BLaER1 (cell line): ENCODE measurements around the gene CDX1.

Experiments used
- H3K27ac ChIP-seq: shearing (Covaris generic); formaldehyde crosslinking; 2 replicates; pipeline ENCODE4 v1.8.1; 2022
- H3K27me3 ChIP-seq: shearing (Covaris generic); formaldehyde crosslinking; 2 replicates; pipeline ENCODE4 v1.8.1; 2022
- H3K36me3 ChIP-seq: shearing (Covaris generic); formaldehyde crosslinking; 2 replicates; pipeline ENCODE4 v1.8.1; 2022
- H3K4me1 ChIP-seq: shearing (Covaris generic); formaldehyde crosslinking; 2 replicates; pipeline ENCODE4 v1.8.1; 2022
- H3K4me2 ChIP-seq: shearing (Covaris generic); formaldehyde crosslinking; 2 replicates; pipeline ENCODE4 v1.8.1; 2022
- H3K4me3 ChIP-seq: shearing (Covaris generic); formaldehyde crosslinking; 2 replicates; pipeline ENCODE4 v1.8.1; 2022
- H3K9ac ChIP-seq: shearing (Covaris generic); formaldehyde crosslinking; 2 replicates; pipeline ENCODE4 v1.8.1; 2022
- H3K9me3 ChIP-seq: shearing (Covaris generic); formaldehyde crosslinking; 2 replicates; pipeline ENCODE4 v1.8.1; 2022
- H4K20me1 ChIP-seq: shearing (Covaris generic); formaldehyde crosslinking; 2 replicates; pipeline ENCODE4 v1.8.1; 2022
- Cebpa-rat ChIP-seq: shearing (Covaris generic); IDR thresholded peaks from 2 replicates; pipeline ENCODE4 v1.8.1; 2022

Gene CDX1

GRCh38 chr5:150183436-150183835 is 16.9 kb downstream of the CDX1 start:
- no peak for TF ChIP-seq Cebpa-rat
- H3K4me2 ChIP-seq, result no peak overlapping the region
- no peak overlapping the region for H3K9ac ChIP-seq
- no peaks in the 10 kb centered on the region for H4K20me1 ChIP-seq
- no peak overlapping the region for H3K4me3 ChIP-seq
- H3K27me3 ChIP-seq, result peaks cover 19% of the 10 kb centered on the region
- peaks cover 21% of the 10 kb centered on the region for H3K4me1 ChIP-seq
- no peaks in the 10 kb centered on the region for H3K36me3 ChIP-seq
- no peak overlapping the region for H3K27ac ChIP-seq
- H3K9me3 ChIP-seq, result no peaks in the 10 kb centered on the region

- H4K20me1 ChIP-seq, result no peaks in the 10 kb centered on the region
- H3K27ac ChIP-seq, result no peak overlapping the region
- no peak overlapping the region for H3K4me3 ChIP-seq
- no peaks in the 10 kb centered on the region for H3K36me3 ChIP-seq
- no peaks in the 10 kb centered on the region for H3K9me3 ChIP-seq
- peaks cover 21% of the 10 kb centered on the region for H3K4me1 ChIP-seq
- peaks cover 24% of the 10 kb centered on the region for H3K27me3 ChIP-seq
- TF ChIP-seq Cebpa-rat, result no peak
- no peak overlapping the region for H3K9ac ChIP-seq
- H3K4me2 ChIP-seq, result no peak overlapping the region
Measured at GRCh38 chr5:150184006-150184405, 17.4 kb downstream of the CDX1 start.

GRCh38 chr5:150184990-150185912 is 18.7 kb downstream of the CDX1 start:
- Histone ChIP-seq H3K36me3 (no peaks in the 10 kb centered on the region), H3K9ac (no peak overlapping the region), H4K20me1 (peaks cover 5% of the 10 kb centered on the region; the same call in 1 of the 2 replicates), H3K9me3 (no peaks in the 10 kb centered on the region), H3K27ac (no peak overlapping the region), H3K27me3 (peaks cover 37% of the 10 kb centered on the region), H3K4me3 (no peak overlapping the region), H3K4me2 (peak overlapping the region; percentile 39; the same call in 1 of the 2 replicates), H3K4me1 (peaks cover 27% of the 10 kb centered on the region)
- TF ChIP-seq Cebpa-rat, result no peak

- Histone ChIP-seq H3K4me2 (no peak overlapping the region), H3K4me3 (no peak overlapping the region), H3K9ac (no peak overlapping the region), H3K27me3 (peaks cover 46% of the 10 kb centered on the region), H4K20me1 (peaks cover 13% of the 10 kb centered on the region; the same call in 1 of the 2 replicates), H3K27ac (no peak overlapping the region), H3K4me1 (peaks cover 23% of the 10 kb centered on the region), H3K36me3 (no peaks in the 10 kb centered on the region), H3K9me3 (no peaks in the 10 kb centered on the region)
- TF ChIP-seq Cebpa-rat, result no peak
Measured at GRCh38 chr5:150186137-150186536, 19.6 kb downstream of the CDX1 start.

- no peak overlapping the region for H3K4me3 ChIP-seq
- no peak for TF ChIP-seq Cebpa-rat
- H3K27me3 ChIP-seq, result peaks cover 53% of the 10 kb centered on the region
- no peak overlapping the region for H3K9ac ChIP-seq
- H3K36me3 ChIP-seq, result no peaks in the 10 kb centered on the region
- H3K27ac ChIP-seq, result no peak overlapping the region
- H3K4me2 ChIP-seq, result no peak overlapping the region
- peaks cover 23% of the 10 kb centered on the region for H3K4me1 ChIP-seq
- no peaks in the 10 kb centered on the region for H3K9me3 ChIP-seq
- H4K20me1 ChIP-seq, result peaks cover 13% of the 10 kb centered on the region; the same call in 1 of the 2 replicates
Measured at GRCh38 chr5:150186897-150187296, 20.3 kb downstream of the CDX1 start.

GRCh38 chr5:150188146-150188842 is 21.7 kb downstream of the CDX1 start:
- peaks cover 67% of the 10 kb centered on the region for H3K27me3 ChIP-seq
- TF ChIP-seq Cebpa-rat, result no peak

GRCh38 chr5:150189326-150189725 is 22.7 kb downstream of the CDX1 start:
- Histone ChIP-seq H3K27me3 (peaks cover 71% of the 10 kb centered on the region), H4K20me1 (peaks cover 13% of the 10 kb centered on the region; the same call in 1 of the 2 replicates), H3K36me3 (no peaks in the 10 kb centered on the region), H3K4me1 (peaks cover 16% of the 10 kb centered on the region), H3K27ac (no peak overlapping the region), H3K9me3 (no peaks in the 10 kb centered on the region), H3K4me3 (no peak overlapping the region), H3K9ac (no peak overlapping the region), H3K4me2 (no peak overlapping the region)
- no peak for TF ChIP-seq Cebpa-rat

More at GRCh38 chr5:150188146-150188842, 21.7 kb downstream of the CDX1 start:
- Histone ChIP-seq H3K4me2 (no peak overlapping the region), H3K9me3 (no peaks in the 10 kb centered on the region), H4K20me1 (peaks cover 13% of the 10 kb centered on the region; the same call in 1 of the 2 replicates), H3K4me3 (no peak overlapping the region), H3K27ac (no peak overlapping the region), H3K9ac (no peak overlapping the region), H3K4me1 (peaks cover 22% of the 10 kb centered on the region), H3K36me3 (no peaks in the 10 kb centered on the region)

GRCh38 chr5:150189728-150190502 is 23.3 kb downstream of the CDX1 start, which contains the start of gene SLC6A7:
Gene SLC6A7 (plus strand): TSS chr5:150190062. CDS start chr5:150190328, 266 bp downstream.
- H3K27me3 ChIP-seq, result peaks cover 71% of the 10 kb centered on the region
- no peak within 1 kb of the TSS for H3K27ac ChIP-seq
- H3K4me3 ChIP-seq, result no peak within 1 kb of the TSS
- peaks cover 16% of the 10 kb centered on the region for H3K4me1 ChIP-seq
- H4K20me1 ChIP-seq, result peaks cover 13% of the 10 kb centered on the region; the same call in 1 of the 2 replicates
- H3K9me3 ChIP-seq, result no peaks in the 10 kb centered on the region
- H3K36me3 ChIP-seq, result no peaks in the 10 kb centered on the region
- peak within 1 kb of the TSS; percentile 28 for H3K4me2 ChIP-seq
- no peak for TF ChIP-seq Cebpa-rat
- H3K9ac ChIP-seq, result no peak within 1 kb of the TSS

GRCh38 chr5:150190503-150190979 is 24.0 kb downstream of the CDX1 start:
- H3K27me3 ChIP-seq, result peaks cover 71% of the 10 kb centered on the region
- no peak overlapping the region for H3K4me3 ChIP-seq
- no peak overlapping the region for H3K9ac ChIP-seq

More at GRCh38 chr5:150190503-150190979, 24.0 kb downstream of the CDX1 start:
- H3K4me2 ChIP-seq, result peak overlapping the region; percentile 28; the same call in 1 of the 2 replicates
- no peak for TF ChIP-seq Cebpa-rat
- peaks cover 11% of the 10 kb centered on the region for H3K4me1 ChIP-seq
- H3K27ac ChIP-seq, result no peak overlapping the region
- H4K20me1 ChIP-seq, result peaks cover 13% of the 10 kb centered on the region; the same call in 1 of the 2 replicates
- H3K9me3 ChIP-seq, result no peaks in the 10 kb centered on the region
- H3K36me3 ChIP-seq, result no peaks in the 10 kb centered on the region
